Measurements from ENCODE around the gene HBA2.

DNA sequence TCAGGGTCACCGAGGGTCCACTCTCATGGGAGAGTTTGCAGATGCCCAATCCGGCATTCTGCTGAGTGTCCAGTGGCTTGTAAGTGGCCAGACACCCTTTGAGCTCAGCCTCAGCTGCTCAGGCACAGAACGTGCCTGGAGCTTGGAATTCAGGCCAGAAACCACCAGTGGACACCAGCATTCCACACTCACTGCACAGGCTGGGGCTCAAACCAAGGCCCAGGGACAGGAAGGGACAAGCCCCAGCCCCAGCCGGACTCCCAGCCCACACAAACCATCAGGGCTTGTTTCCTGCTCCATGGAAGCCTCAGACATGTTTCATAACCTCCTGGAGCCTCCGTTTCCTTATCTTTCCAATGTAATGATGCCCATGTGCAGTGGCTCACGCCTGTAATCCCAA is 29.2 kb upstream of the HBA2 start:
- TF ChIP-seq, protein P1, sequence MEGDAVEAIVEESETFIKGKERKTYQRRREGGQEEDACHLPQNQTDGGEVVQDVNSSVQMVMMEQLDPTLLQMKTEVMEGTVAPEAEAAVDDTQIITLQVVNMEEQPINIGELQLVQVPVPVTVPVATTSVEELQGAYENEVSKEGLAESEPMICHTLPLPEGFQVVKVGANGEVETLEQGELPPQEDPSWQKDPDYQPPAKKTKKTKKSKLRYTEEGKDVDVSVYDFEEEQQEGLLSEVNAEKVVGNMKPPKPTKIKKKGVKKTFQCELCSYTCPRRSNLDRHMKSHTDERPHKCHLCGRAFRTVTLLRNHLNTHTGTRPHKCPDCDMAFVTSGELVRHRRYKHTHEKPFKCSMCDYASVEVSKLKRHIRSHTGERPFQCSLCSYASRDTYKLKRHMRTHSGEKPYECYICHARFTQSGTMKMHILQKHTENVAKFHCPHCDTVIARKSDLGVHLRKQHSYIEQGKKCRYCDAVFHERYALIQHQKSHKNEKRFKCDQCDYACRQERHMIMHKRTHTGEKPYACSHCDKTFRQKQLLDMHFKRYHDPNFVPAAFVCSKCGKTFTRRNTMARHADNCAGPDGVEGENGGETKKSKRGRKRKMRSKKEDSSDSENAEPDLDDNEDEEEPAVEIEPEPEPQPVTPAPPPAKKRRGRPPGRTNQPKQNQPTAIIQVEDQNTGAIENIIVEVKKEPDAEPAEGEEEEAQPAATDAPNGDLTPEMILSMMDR (IDR thresholded peaks at IDR 0.05), result no peak
- TF ChIP-seq POLR2A (IDR thresholded peaks at IDR 0.05), result no peak
